Activated naive CD4-positive, alpha-beta T cell treated with anti-CD3 and anti-CD28 coated beads for 36 hours (primary cell): Measurements from ENCODE around the gene KIF12. TPM values are rescaled to one million over a fixed set of nuclear protein-coding genes. Genes with fewer than 3 reads are reported as not detected.

Source experiments
- total RNA-seq, 2 experiments: library from RNA; stranded (reverse); gene quantifications; one replicate each; pipeline ENCODE4 v1.2.3, GENCODE V29; 2021

KIF12 gene
- total RNA-seq, 2 experiments from 2014 or later, result not detected

Other genes starting within 250 kb of the KIF12 start
- gene ZNF618, start 223.0 kb downstream of the KIF12 start, total RNA-seq, result under 1 TPM; 0.02 to 0.10 TPM
- not detected for gene AMBP, start 21.0 kb downstream of the KIF12 start, total RNA-seq
- gene COL27A1, start 56.2 kb upstream of the KIF12 start, total RNA-seq, result 10 to 100 TPM in 1 of 2 experiments, 1 to 10 TPM in 1; 7.0 to 10.6 TPM
- not detected for gene ORM1, start 223.8 kb upstream of the KIF12 start, total RNA-seq
- gene ORM2, start 230.6 kb upstream of the KIF12 start, total RNA-seq, result not detected